HG02588 (cell line): Measurements from ENCODE around the gene MTMR6.
A peak's percentile ranks its signal among the peaks of the same experiment; 100 is the strongest.
"Not testable (repeated sequence)": the region's sequence is repeated elsewhere in the genome, so short reads cannot be mapped to it uniquely, and the experiment has no call there.

Experiments used
- ATAC-seq: cut with Tn5 transposase; IDR thresholded peaks from one replicate; pipeline ENCODE4 v1.9.1; 2021; ENCODE audit warnings: mild to moderate bottlenecking, moderate library complexity; ENCODE audit not compliant: unreplicated experiment

MTMR6 gene

DNA sequence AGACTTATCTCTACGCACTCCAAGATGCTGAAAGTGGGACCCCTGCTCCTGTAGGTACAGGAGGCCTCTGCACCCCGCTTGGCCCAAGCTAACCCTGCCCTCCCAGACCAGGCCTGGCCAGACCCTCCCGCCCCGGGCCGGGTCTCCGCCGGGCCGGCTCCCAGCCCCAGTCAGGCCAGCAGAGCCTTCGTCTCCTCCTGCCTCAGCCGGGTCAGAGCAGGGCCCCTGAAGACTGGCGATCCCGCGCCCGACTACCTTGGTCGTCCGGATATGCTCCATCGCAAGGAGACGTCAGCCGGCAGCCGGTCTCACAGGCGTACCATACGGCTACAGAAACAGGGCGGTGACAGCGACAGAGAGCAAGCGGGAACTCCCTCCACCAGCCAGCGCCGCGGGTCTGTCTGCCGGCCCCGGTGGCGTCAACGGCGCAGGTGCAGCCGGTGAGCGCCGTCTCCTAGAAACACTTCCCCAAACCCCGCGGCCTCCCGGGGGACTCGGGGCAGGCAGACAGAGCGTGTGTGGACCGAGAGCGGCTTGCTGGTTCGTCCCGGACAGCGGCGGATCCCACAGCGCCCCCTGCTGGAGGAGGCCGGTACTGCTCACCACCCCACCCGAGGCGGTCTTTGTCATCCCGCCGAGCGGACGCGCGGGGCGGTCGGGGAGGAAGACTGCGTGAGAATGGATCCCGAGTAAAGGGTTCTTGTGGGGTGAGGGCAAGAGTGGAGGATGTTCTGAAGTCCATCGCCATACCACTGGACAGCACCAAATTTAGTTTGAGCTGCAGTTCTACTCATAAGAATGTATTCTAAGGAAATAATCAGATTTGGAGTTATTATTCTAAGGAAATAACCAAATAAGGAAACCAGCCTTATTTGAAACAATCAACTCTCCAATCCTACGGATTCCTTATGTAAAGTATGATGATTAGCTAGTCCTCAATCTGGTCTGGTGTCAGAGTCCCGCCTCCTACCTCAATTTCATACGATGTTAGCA is at the start of gene MTMR6:
Gene MTMR6, minus strand, starts transcription at position 520 of the 993 bp plus-strand sequence. Its CDS starts 241 bp downstream, at position 279.
- peak; percentile 99 for ATAC-seq

DNA sequence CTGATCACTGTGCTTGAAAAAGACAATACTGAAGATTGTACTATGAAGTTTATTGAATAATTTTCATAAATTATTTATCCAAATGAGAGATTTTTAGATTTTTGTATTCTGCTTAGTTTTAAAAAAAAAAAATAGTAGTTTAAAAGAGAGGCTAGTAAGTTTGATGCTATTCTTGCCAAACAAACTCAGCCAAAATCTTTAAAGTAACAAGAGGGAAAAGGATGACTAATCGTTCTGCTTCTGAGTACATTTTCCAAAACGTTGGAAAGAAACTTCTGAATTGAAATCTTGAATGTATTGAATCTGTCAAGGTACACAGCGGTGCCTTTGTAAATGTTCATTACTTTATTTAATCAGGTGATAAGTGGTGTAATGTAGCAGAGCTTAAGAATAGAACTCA is 48.6 kb upstream of the MTMR6 start:
- ATAC-seq, result no peak

DNA sequence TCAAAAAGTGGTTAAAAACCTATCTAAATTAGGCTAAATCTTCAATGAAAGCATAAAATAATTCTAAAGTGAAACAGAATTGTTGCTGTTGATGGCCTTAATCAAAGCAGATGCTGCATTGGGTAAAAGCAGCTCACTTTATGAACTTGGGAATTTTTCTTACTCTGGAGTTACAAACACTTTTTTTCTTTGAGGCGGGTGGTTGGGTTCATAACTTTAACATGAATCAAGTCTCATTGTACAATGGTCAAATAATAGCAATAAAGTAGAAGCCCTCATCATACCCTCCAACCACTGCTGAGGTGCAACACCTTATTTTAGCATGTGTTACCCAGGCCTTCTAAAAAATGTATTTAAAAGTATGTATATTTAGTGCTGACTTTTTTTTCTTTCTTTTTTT is 43.3 kb upstream of the MTMR6 start:
- no peak for ATAC-seq

DNA sequence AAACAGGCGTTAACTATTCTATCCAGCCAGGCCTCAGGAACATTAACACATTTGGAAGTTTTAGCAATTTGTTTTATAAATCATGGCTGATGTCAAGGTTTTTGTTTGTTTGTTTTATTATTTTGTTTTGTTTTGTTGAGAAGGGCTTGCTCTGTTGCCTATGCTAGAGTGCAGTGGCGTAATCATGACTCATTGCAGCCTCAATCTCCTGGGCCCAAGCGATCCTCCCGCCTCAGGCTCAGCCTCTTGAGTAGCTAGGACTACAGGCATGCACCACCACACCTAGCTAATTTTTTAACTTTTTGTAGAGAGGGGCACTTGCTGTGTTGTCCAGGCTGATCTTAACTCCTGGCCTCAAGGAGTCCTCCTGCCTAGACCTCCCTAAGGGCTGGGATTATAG is 42.4 kb upstream of the MTMR6 start:
- no peak for ATAC-seq

DNA sequence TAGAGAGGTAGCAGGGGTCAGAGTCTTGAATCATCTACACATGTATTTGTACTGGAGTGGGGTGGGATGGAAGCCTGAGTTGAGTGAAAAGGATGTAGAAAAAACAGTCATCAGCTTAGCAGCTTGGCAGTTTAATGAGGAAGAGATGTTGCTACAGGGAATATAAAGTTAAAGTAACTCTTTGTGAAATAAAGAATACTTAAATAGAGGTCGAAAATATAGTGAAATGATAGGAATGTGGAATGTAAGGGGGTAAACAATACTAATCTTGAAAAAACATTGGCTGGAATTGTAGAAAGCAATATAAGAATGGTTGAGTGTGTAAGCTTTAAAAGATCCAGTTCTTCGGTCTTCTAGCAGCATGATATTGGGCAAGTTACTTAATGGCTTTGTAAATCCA is 36.8 kb upstream of the MTMR6 start:
- ATAC-seq, result no peak

DNA sequence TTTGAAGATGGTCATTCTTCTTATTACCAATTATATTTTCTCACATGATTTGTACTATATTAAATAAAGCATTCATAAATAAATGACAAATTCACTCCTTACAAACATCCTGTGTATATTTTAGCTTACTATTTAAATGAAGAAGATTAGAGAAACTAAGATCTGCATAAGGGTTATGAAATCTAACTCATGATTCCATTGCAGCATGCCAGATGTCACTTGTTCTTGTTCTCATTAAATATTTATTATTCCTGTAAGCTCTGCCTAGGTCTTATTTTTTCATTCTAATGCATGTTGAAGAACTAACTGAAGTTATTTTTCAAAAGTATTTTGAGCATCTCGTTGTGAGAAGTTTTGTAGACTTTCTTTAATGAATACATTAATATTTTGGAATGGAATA is 32.5 kb upstream of the MTMR6 start:
- no peak for ATAC-seq

DNA sequence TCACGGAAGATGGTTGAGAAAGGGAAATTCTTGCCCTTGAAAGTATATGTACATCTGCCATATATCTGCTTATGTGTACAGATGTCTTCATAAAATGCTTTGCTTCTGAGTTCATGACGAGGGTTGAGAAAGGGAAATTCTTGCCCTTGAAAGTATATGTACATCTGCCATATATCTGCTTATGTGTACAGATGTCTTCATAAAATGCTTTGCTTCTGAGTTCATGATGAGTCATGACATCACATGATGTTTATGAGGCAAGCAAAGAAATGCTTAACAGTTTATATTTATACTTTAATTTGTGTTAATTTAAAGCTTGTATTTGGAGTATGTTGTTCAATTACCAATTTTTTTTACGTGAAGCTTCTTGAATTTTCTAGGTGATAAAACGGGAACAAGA is 31.7 kb upstream of the MTMR6 start:
- not testable (repeated sequence) for ATAC-seq

DNA sequence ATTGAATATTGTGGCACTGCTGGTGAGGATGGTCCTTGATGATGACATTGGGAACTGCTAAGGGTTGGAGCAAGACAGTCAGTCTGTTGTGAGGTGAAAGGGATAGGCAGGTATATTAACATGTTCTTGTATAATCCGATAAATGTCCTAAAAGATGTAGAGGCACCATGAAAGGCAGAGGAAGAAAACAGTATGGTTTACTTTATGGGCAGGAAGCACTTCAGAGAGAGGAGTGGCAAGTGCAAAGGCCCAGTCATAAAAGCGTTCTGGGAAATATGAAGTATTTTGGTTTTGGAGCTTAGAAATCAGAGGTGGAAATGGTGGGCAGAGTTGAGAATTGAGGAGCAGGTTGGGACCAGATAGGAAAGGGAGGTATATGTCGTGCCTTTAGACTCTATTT is 23.6 kb upstream of the MTMR6 start:
- ATAC-seq, result no peak

DNA sequence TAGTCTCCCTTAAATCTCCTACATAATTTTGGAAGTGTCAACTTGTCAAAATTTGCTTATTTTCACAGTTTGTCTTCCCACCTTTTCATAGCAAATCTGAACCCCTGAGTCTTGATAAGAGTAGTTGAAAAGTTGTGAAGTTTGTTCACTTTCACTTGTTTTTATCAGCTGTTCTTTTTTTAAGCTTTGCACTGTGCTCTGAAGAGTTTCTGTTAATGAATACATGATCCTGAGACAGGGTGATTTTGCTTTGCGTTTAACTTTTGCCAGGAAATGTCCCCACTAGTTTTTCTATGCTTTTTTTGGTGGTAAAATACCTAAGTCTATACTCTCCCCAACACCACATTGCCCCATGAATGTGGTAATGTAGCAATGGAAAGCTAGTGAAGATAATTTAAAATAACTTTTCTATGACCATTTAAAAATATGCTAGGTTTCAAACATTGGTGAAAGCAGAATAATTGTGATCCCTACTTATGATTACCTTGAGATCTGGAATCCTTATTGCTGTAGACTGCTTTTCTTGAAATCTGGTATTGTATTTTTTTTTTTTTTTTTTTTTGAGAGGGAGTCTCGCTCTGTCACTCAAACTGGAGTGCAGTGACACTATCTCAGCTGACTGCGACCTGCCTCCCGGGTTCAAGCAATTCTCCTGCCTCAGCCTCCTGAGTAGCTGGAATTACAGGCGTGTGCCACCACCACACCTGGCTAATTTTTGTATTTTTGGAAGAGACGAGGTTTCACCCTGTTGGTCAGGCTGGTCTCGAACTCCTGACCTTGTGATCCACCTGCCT is 19.6 kb upstream of the MTMR6 start:
- no peak for ATAC-seq

DNA sequence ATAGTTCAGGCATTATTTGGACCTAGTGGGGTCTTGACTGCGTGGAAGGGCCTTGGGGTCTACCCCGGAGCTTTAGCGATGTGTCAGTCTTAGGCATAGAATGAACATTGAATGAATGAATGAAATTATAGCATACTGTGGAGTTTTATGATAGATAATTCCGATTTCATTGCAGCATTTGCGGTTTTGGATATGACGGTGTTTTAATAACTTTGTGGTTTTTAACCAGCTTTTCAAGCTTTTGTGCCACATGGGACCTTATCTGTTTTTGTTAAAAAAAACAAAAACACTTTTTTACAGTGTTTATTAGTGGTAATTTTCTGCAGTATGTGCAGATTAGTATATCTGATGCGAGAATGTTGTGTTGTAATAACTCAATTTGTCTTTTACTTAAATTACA is 14.8 kb upstream of the MTMR6 start:
- no peak for ATAC-seq

DNA sequence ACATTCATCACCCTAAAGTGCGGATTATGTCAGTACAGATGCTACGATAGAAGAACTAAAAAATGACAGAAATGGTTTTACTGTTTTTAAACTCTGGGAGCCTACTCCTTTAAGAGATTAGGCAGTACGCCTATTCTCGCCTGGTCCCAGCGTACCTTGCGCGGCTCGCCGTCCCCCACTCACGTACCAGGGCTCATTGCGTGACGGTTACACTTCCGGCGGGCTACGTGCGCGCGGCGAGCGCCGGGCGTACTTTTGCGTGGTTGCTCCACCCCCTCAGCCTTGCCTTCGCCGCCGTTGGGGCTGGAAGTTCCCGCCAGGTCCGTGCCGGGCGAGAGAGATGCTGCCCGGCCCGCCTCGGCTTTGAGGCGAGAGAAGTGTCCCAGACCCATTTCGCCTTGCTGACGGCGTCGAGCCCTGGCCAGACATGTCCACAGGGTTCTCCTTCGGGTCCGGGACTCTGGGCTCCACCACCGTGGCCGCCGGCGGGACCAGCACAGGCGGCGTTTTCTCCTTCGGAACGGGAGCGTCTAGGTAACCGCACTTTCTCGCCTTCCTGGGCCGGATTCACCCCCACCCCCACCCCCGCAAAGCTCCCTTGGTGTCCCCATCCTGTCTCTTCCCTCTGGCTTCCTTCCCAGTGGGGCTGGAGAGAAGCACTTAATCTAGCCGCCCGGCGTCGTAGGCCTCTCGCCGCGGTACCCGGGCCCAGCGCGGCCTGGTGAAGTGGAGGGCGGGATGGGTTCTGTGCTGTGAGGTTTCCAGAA is 14.2 kb upstream of the MTMR6 start, which contains the start of gene NUP58:
Gene NUP58, plus strand, starts transcription at position 279 of the 767 bp plus-strand sequence. Its CDS starts 149 bp downstream, at position 428.
- ATAC-seq, result peak; percentile 98

DNA sequence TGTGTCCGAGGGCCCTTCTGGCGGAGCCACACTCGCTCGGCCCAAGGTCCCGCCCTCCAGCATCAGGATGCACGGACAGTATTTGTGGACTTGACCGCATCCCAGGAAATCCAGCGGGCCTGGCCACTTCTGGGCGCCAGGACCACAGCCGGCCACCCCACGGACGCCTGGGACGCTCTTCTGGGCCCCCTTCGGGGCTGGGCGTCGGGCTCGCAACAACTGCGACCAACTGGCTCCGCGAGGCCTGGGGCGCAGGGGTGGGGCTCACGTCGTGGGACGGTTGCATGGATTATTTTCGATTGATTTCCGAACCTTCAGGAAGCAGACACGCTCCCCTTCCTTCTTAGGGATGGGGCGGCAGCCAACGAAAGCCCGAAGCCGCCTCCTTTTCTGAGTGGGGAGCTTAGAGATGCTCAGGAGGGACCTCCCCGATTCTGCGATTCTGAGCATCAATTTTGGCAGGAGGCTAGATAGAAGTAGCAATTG is 13.6 kb upstream of the MTMR6 start:
- peak; percentile 18 for ATAC-seq

DNA sequence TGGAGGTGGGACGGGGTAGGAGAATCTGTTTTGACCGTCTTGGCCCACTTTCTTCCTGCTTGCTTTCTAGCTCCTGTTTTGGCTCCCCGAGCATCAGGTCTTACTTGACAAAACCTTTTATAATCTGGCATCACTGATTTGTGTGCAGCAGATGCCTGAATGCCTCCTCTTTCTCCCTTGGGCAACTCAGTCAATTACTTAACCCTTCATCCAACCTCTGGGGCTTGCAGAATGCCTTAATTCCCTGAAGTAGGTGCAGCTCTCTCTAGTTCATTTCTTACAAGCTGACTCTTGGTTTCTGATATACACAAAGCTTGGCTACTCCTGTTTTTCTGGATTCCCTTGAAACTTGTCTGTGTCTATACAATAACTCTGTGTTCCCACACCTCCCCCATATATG is 8.4 kb upstream of the MTMR6 start:
- no peak for ATAC-seq

DNA sequence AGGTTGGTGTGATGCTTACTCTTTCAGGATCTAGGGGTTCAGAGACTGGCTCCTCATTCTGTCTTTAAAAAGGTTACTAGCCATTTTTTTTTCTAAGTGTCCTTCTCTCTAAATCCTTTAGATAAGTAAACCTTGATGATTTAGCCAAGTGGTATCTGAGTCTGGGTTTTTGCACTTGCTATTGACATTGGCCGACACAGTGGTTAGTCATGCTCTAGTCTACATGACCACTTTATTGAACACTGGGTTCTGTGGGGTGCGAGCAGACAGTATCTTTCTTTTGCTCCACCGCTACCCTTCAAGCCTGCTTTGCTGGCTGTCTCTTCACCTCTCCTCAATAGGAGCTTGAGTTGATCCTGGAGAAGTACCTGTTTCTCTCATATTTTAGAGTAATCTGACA is 7.9 kb upstream of the MTMR6 start:
- ATAC-seq, result no peak

DNA sequence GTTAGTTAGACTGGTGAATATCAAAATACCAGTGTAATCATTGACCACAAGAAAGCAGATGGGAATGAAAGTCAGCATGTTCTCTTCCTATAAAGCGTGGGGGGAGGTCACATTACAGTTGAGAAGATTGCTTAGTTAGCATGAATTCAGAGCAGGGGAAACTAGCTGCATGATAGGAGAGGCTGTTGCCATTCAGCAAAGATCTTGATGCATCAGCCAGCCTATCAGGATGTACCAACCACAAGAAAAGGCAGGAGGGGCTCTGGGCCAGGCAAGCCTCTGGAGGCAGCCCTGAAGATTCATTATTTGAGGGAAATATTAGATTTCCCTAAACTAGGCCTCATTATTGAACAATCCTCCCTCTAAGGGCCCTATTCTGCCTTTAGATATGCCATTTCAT is 5.0 kb upstream of the MTMR6 start:
- no peak for ATAC-seq

DNA sequence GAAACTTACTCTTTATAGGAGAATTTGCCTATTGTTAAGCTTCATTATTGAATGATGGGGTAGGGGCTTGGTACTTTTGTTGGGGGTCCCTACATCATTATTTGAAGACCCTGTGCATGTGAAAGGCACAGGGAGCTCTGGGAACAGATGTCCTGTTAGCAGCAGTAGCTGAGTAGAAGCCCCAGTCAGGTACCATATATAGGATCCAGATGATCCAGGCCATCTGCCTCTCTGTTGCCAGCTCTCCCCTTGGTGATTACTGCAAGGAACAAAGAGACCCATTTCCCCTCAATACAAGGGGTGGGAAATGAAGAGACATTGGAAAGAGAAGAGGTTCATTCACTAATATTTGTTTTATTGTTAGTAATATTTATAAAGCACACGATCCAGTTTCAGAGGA is 4.4 kb upstream of the MTMR6 start:
- no peak for ATAC-seq

DNA sequence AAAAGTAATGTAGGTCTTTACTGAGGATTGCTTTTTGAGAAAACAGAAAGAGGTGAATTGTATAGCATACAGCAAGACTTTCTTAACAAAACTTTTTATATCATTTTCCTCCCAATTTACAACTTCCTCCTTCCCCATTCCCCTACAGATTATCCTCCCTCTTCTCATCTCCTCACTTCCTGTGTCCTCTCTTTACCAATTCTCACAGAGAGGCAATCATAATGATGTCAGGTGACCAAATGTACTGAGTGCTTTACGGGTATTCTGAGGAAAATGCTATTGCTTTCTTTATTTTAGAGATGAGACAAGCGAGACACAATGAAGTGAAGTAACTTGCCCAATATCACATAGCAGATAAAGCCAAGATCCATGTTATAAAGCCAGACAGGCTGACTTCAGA is 1.7 kb upstream of the MTMR6 start:
- ATAC-seq, result no peak

DNA sequence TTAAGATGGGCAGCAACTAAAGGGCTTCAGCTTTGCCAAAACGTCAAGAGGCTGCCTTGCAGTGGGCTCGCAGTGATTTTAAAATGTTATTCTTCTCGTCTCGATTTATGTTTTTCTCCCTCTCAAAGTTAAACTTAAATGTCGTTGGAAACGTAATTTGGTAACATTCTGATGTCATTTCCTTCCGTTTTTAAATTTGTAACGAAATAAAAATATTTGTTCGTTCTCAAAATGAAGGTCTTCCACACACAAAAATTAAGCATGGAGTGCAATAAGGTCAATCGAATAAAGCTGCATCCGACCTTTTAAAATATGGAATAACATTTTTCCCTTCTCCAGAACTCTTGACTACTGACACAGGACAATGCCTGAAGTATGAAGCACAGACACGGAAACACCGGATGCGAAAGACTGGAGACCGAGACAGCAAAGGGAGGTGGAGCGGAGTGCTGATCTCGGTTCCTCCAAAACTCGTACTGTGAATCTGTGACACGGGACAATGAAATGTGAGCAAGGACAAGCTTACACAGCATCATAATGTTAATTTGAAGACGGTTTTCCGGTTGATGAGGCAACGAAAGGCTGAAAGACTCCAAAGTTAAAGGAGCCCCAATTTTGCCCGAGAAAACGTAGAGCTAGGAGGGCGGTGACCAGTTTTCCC is 850 bp downstream of the MTMR6 start:
- no peak for ATAC-seq

DNA sequence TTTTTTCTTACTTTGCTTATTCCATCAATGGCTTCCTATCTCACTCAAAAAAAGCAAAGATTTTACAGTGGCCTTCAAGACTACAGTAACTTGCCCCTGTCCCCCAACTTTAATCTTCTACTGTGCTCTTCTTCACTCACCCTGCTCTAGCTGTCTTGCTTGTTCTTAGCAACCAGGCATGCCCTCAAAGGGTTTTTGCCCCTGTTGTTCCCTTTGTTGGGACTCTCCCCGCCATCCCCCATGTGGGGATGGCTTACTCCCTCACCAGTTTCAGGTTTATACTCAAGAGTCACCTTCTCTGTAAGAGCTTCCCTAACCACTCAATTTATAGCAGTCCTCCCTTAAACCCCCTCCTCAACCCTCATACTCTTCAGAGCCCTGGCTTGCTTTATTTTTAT is 5.4 kb downstream of the MTMR6 start:
- peak; percentile 33 for ATAC-seq

DNA sequence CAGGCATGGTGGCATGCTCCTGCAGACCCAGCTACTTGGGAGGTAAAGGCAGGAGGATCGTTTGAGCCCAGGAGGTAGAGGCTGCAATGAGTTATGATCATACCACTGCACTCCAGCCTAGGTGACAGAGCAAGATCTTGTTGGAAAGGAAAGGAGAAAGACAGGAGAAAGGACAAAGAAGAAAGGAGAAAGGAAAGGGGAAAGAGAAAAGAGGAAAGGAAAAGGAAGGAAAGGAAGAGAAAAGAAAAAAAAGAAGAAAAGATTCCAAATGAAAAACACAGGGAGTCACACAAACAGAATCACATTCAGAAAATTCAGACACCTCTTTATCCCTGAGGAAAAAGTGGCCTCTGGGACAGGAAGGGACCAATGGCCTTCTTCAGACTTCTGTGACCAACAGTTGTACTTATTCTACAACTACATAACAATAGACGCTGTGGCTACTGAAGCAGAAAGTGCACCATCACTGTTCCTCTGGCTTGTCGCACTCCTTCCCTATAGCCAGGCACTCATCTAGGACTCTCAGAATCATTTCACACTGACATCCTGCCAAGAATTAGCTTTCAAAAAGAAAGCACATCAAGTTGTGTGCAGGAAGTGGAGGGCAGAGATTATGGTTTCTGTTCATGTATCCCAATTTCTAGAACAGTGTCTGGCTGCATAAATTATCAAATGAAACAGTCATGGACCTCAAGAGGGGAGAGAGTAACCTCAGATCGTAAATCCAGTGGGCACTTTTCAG is 5.9 kb downstream of the MTMR6 start:
- ATAC-seq, result peak; percentile 64
